ENCODE results near the gene DPP9.

- TF ChIP-seq FOXM1 (IDR thresholded peaks at IDR 0.05; ENCODE audit: borderline replicate concordance, low read depth) (no peak), REST (IDR thresholded peaks at IDR 0.05; ENCODE audit: low read depth) (no peak), RAD21 (IDR thresholded peaks at IDR 0.05; ENCODE audit: low read depth) (no peak), TEAD4 (IDR thresholded peaks at IDR 0.05) (no peak), TAF1 (IDR thresholded peaks at IDR 0.05; ENCODE audit: low read depth) (no peak), EP300 (IDR thresholded peaks at IDR 0.05; ENCODE audit: borderline replicate concordance) (no peak), YY1 (IDR thresholded peaks at IDR 0.05; ENCODE audit: low read depth) (no peak), NFIC (IDR thresholded peaks at IDR 0.05) (no peak), CEBPB (IDR thresholded peaks at IDR 0.05) (no peak), CREB1 (IDR thresholded peaks at IDR 0.05; ENCODE audit: low read depth) (no peak)
Measured at GRCh38 chr19:4772566-4772965, 48.9 kb upstream of the DPP9 start.
